ENCODE measurements around the gene MORN3.
"Not testable (repeated sequence)": the region's sequence is repeated elsewhere in the genome, so short reads cannot be mapped to it uniquely, and the experiment has no call there.

MORN3 gene

GRCh38 chr12:121669521-121669900 is at the start of gene MORN3:
Gene MORN3, minus strand, starts transcription at chr12:121669654. Its CDS starts 171 bp downstream, at chr12:121669483.
- DNase-seq (ENCODE audit: low spot score) = no peak

GRCh38 chr12:121718653-121719239 is 49.3 kb upstream of the MORN3 start:
- peak; percentile 54 for DNase-seq (ENCODE audit: low spot score)

- DNase-seq (ENCODE audit: low spot score) = peak; percentile 36
Observed at GRCh38 chr12:121717041-121717699, 47.7 kb upstream of the MORN3 start.

- DNase-seq (ENCODE audit: low spot score) = no peak
Observed at GRCh38 chr12:121715862-121716435, 46.5 kb upstream of the MORN3 start.

GRCh38 chr12:121715055-121715454 is 45.6 kb upstream of the MORN3 start:
- not testable (repeated sequence) for DNase-seq (ENCODE audit: low spot score)

- DNase-seq (ENCODE audit: low spot score) = peak; percentile 37
Observed at GRCh38 chr12:121713793-121714192, 44.3 kb upstream of the MORN3 start.

GRCh38 chr12:121713257-121713777 is 43.9 kb upstream of the MORN3 start:
- no peak for DNase-seq (ENCODE audit: low spot score)

GRCh38 chr12:121712461-121713256 is 43.2 kb upstream of the MORN3 start, which contains the start of gene TMEM120B:
Gene TMEM120B, plus strand, starts transcription at chr12:121712752. Its CDS starts 144 bp downstream, at chr12:121712896.
- DNase-seq (ENCODE audit: low spot score) = peak; percentile 74

GRCh38 chr12:121712190-121712460 is 42.7 kb upstream of the MORN3 start:
- DNase-seq (ENCODE audit: low spot score) = peak; percentile 61

GRCh38 chr12:121711361-121712189 is 42.1 kb upstream of the MORN3 start:
- no peak for DNase-seq (ENCODE audit: low spot score)

GRCh38 chr12:121709478-121709961 is 40.1 kb upstream of the MORN3 start:
- DNase-seq (ENCODE audit: low spot score) = peak; percentile 40

- DNase-seq (ENCODE audit: low spot score) = not testable (repeated sequence)
Observed at GRCh38 chr12:121709064-121709424, 39.6 kb upstream of the MORN3 start.

GRCh38 chr12:121708313-121709063 is 39.0 kb upstream of the MORN3 start:
- no peak for DNase-seq (ENCODE audit: low spot score)

- DNase-seq (ENCODE audit: low spot score) = no peak
Observed at GRCh38 chr12:121705514-121705913, 36.1 kb upstream of the MORN3 start.

- no peak for DNase-seq (ENCODE audit: low spot score)
Observed at GRCh38 chr12:121702944-121703343, 33.5 kb upstream of the MORN3 start.

GRCh38 chr12:121701667-121702277 is 32.3 kb upstream of the MORN3 start:
- no peak for DNase-seq (ENCODE audit: low spot score)

GRCh38 chr12:121697861-121698260 is 28.4 kb upstream of the MORN3 start:
- not testable (repeated sequence) for DNase-seq (ENCODE audit: low spot score)

- DNase-seq (ENCODE audit: low spot score) = peak; percentile 88
Observed at GRCh38 chr12:121697093-121697698, 27.7 kb upstream of the MORN3 start.

GRCh38 chr12:121693155-121693687 is 23.8 kb upstream of the MORN3 start:
- DNase-seq (ENCODE audit: low spot score) = no peak

GRCh38 chr12:121692744-121693143 is 23.3 kb upstream of the MORN3 start:
- not testable (repeated sequence) for DNase-seq (ENCODE audit: low spot score)

All from cerebellar cortex (tissue), 1 donor.